Neuronal stem cell (in vitro differentiated cells): ENCODE results near the gene TMEM63A.
"Not testable (repeated sequence)": the region's sequence is repeated elsewhere in the genome, so short reads cannot be mapped to it uniquely, and the experiment has no call there.

Experiments
- DNase-seq: peaks from one replicate; pipeline ENCODE4 v3.0.0-alpha.2; 2013; ENCODE audit warnings: low spot score
- H2AFZ ChIP-seq: one replicate; pipeline ENCODE4 v1.6.1; 2013; ENCODE audit warnings: mild to moderate bottlenecking, low read length, inconsistent platforms
- H2AK5ac ChIP-seq: 2 replicates; pipeline ENCODE4 v1.6.1; 2013; ENCODE audit warnings: low read depth, mild to moderate bottlenecking, inconsistent platforms, low read length, moderate library complexity, mixed read lengths
- H2BK120ac ChIP-seq: 2 replicates; pipeline ENCODE4 v1.6.1; 2013; ENCODE audit warnings: low read depth, mild to moderate bottlenecking, inconsistent platforms, low read length, moderate library complexity, mixed read lengths
- H2BK12ac ChIP-seq: one replicate; pipeline ENCODE4 v1.6.1; 2013; ENCODE audit warnings: low read length, inconsistent platforms
- H2BK15ac ChIP-seq: 2 replicates; pipeline ENCODE4 v1.6.1; 2013; ENCODE audit warnings: mild to moderate bottlenecking, low read length, inconsistent platforms, mixed read lengths
- H2BK5ac ChIP-seq: one replicate; pipeline ENCODE4 v1.6.1; 2013; ENCODE audit warnings: inconsistent platforms, mild to moderate bottlenecking, low read length, moderate library complexity
- H3K14ac ChIP-seq: one replicate; pipeline ENCODE4 v1.6.1; 2013; ENCODE audit warnings: low read length, inconsistent platforms
- H3K18ac ChIP-seq: 2 replicates; pipeline ENCODE4 v1.6.1; 2013; ENCODE audit warnings: low read length, inconsistent platforms
- H3K23ac ChIP-seq: 2 replicates; pipeline ENCODE4 v1.6.1; 2013; ENCODE audit warnings: low read depth, mild to moderate bottlenecking, mixed read lengths, low read length, inconsistent platforms; ENCODE audit not compliant: poor library complexity
- H3K27ac ChIP-seq: replicated peaks from 3 replicates; pipeline ENCODE4 v1.5.1; 2013; ENCODE audit warnings: low read length, inconsistent platforms
- H3K27me3 ChIP-seq, 3 experiments: 2 replicates each; pipeline ENCODE4 v1.6.1; 2013; ENCODE audit warnings: low read length in 3 of 3, mild to moderate bottlenecking in 2 of 3, inconsistent platforms in 1 of 3, low read depth in 1 of 3, mixed read lengths in 1 of 3, moderate library complexity in 1 of 3; ENCODE audit not compliant: control insufficient read depth in 3 of 3, insufficient read depth in 3 of 3
- H3K36me3 ChIP-seq, 2 donors: replicated peaks in 1 of 2; 2 replicates each; pipeline ENCODE4 v1.6.1; 2013; ENCODE audit warnings: low read length in 2 of 2; ENCODE audit not compliant: control insufficient read depth in 2 of 2, insufficient read depth in 2 of 2
- H3K4ac ChIP-seq: 2 replicates; pipeline ENCODE4 v1.6.1; 2013; ENCODE audit warnings: inconsistent platforms, mild to moderate bottlenecking, low read length, moderate library complexity
- H3K4me1 ChIP-seq, 2 donors: 1 replicate in 1 of 2; 2 replicates in 1 of 2; pipeline ENCODE4 v1.6.1; 2013; ENCODE audit warnings: low read length in 2 of 2, low read depth in 1 of 2; ENCODE audit not compliant: control insufficient read depth in 2 of 2, insufficient read depth in 1 of 2
- H3K4me2 ChIP-seq: one replicate; pipeline ENCODE4 v1.6.1; 2013; ENCODE audit warnings: mild to moderate bottlenecking, low read length, inconsistent platforms; ENCODE audit not compliant: insufficient read depth, poor library complexity, severe bottlenecking
- H3K4me3 ChIP-seq, 2 donors: 2 replicates each; pipeline ENCODE4 v1.5.1; 2013; ENCODE audit warnings: low read length in 2 of 2, mild to moderate bottlenecking in 2 of 2, inconsistent platforms in 1 of 2, moderate library complexity in 1 of 2
- H3K79me1 ChIP-seq: one replicate; pipeline ENCODE4 v1.6.1; 2013; ENCODE audit warnings: low read depth, mild to moderate bottlenecking, inconsistent platforms, low read length, moderate library complexity
- H3K9ac ChIP-seq: one replicate; pipeline ENCODE4 v1.6.1; 2013; ENCODE audit warnings: mild to moderate bottlenecking, low read depth, low read length, inconsistent platforms; ENCODE audit not compliant: poor library complexity
- H3K9me3 ChIP-seq, 2 donors: replicated peaks in 1 of 2; 2 replicates each; pipeline versions ENCODE3 to v1.6.1; 2013; ENCODE audit warnings: low read length in 2 of 2, mild to moderate bottlenecking in 2 of 2, inconsistent platforms in 1 of 2, low read depth in 1 of 2, mixed read lengths in 1 of 2, moderate library complexity in 1 of 2; ENCODE audit not compliant: control insufficient read depth in 2 of 2, insufficient read depth in 1 of 2
- H4K8ac ChIP-seq: one replicate; pipeline ENCODE4 v1.6.1; 2013; ENCODE audit warnings: low read depth, mild to moderate bottlenecking, inconsistent platforms, low read length, moderate library complexity
- H4K91ac ChIP-seq: one replicate; pipeline ENCODE4 v1.6.1; 2013; ENCODE audit warnings: low read length, low read depth, mild to moderate bottlenecking, inconsistent platforms; ENCODE audit not compliant: poor library complexity
- WGBS, 2 donors: extraction: QIAGEN DNeasy Blood & Tissue Kit; methylation state at CpG; one replicate each; pipeline ENCODE4 v1.1.7; 2013; ENCODE audit warnings: missing lambda C conversion rate in 2 of 2, mixed read lengths in 1 of 2; ENCODE audit not compliant: insufficient read length in 2 of 2, insufficient replicate concordance in 1 of 2; ENCODE audit errors: extremely low coverage in 2 of 2; 5-methylcytosine and 5-hydroxymethylcytosine counted together

TMEM63A gene

GRCh38 chr1:225806736-225807135 is 75.4 kb downstream of the TMEM63A start:
- no CpG with 5 or more reads among the region's 3 CpGs for WGBS, 2 donors

DNA sequence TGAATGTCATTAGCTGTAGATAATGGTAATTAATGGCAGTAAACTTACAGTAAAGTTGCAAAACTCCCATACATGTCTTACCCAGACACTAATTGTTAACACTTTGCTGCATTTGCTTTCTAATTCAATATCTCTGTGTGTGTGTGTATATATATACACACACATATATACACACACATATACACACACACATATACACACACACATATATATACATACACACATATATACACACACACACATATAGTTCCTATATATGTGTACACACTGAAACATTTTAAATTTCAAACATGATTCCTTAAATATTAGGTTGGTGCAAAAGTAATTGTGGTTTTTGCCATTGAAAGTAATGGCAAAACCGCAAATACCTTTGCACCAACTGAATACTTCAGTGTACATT is 75.9 kb downstream of the TMEM63A start:
- H3K4me3 ChIP-seq: no peak overlapping the region
- peaks cover 0 to 7% (median 0%) of the 10 kb centered on the region in 3 experiments for H3K27me3 ChIP-seq
- H3K9me3 ChIP-seq: no peaks in the 10 kb centered on the region
- no peak overlapping the region for H3K9ac ChIP-seq
- no peak overlapping the region for H3K18ac ChIP-seq
- H2BK120ac ChIP-seq: no peak overlapping the region
- H3K79me1 ChIP-seq: no peaks in the 10 kb centered on the region
- H3K4me1 ChIP-seq: peaks cover 3 to 5% of the 10 kb centered on the region in 2 donors
- H3K27ac ChIP-seq: no peak overlapping the region
- no peak overlapping the region for H2BK5ac ChIP-seq
- H2AK5ac ChIP-seq: no peak overlapping the region
- H2BK15ac ChIP-seq: no peak overlapping the region
- H3K4ac ChIP-seq: no peak overlapping the region
- H2BK12ac ChIP-seq: no peak overlapping the region
- DNase-seq: no peak
- no peak overlapping the region for H3K23ac ChIP-seq
- H4K91ac ChIP-seq: no peak overlapping the region
- H2AFZ ChIP-seq: no peak overlapping the region
- no CpG with 5 or more reads among the region's 1 CpG for WGBS, 2 donors
- H3K4me2 ChIP-seq: no peak overlapping the region
- no peaks in the 10 kb centered on the region for H3K36me3 ChIP-seq
- H4K8ac ChIP-seq: no peak overlapping the region
- H3K14ac ChIP-seq: no peak overlapping the region

More at GRCh38 chr1:225806736-225807135, 75.4 kb downstream of the TMEM63A start:
- H3K36me3 ChIP-seq, H4K8ac ChIP-seq, H3K4me1 ChIP-seq, H4K91ac ChIP-seq, H3K18ac ChIP-seq, DNase-seq, H3K79me1 ChIP-seq, H3K23ac ChIP-seq, H3K4ac ChIP-seq, H3K9ac ChIP-seq, H3K27me3 ChIP-seq, H2BK12ac ChIP-seq, H3K9me3 ChIP-seq, H2BK15ac ChIP-seq, H2BK5ac ChIP-seq, H3K4me2 ChIP-seq, H3K14ac ChIP-seq, H3K4me3 ChIP-seq, H2BK120ac ChIP-seq, H3K27ac ChIP-seq, H2AFZ ChIP-seq, H2AK5ac ChIP-seq: not testable (repeated sequence)

DNA sequence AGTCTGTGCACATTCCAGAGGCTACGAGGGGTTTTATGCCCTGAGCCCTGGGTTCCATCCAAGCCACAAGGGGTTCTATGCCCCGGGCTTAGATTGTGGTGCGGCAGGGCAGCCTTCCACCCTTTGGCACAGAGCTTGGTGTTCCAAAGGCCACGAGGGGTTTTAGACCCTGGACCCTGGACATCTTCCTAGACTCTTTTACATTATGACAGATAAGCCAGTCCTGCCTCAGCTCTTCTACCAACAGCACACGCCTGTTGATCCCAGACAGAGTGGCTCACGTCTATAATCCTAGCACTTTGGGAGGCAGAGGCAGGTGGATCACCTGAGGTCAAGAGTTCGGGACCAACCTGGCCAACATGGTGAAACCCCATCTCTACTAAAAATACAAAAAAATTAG is 81.0 kb downstream of the TMEM63A start:
- not testable (repeated sequence) for H4K8ac ChIP-seq, H3K27me3 ChIP-seq, H3K4me2 ChIP-seq, H2AK5ac ChIP-seq, H2BK120ac ChIP-seq, H2BK12ac ChIP-seq, H3K4ac ChIP-seq, H3K9ac ChIP-seq, H3K9me3 ChIP-seq, H3K4me3 ChIP-seq, H3K27ac ChIP-seq, H3K14ac ChIP-seq, H3K79me1 ChIP-seq, H3K4me1 ChIP-seq, H3K23ac ChIP-seq, DNase-seq, H2BK5ac ChIP-seq, H3K36me3 ChIP-seq, H3K18ac ChIP-seq, H2AFZ ChIP-seq, H2BK15ac ChIP-seq, H4K91ac ChIP-seq
- WGBS, 2 donors: no CpG with 5 or more reads among the region's 7 CpGs

DNA sequence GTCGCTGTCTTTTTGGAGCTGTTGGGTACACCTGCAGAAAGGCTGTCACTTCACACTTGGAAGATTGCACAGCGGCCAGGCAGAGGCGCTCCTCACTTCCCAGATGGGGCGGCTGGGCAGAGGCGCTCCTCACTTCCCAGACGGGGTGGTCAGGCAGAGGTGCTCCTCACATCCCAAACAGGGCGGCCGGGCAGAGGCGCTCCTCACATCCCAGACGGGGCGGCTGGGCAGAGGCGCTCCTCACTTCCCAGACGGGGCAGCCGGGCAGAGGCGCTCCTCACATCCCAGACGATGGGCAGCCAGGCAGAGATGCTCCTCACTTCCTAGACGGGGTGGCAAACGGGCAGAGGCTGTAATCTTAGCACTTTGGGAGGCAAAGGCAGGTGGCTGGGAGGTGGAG is 86.1 kb downstream of the TMEM63A start:
- not testable (repeated sequence) for H2BK5ac ChIP-seq, H2AK5ac ChIP-seq, H4K91ac ChIP-seq, H3K4me3 ChIP-seq, H3K4me2 ChIP-seq, H3K27me3 ChIP-seq, H3K4me1 ChIP-seq, H2BK12ac ChIP-seq, H3K79me1 ChIP-seq, H2BK120ac ChIP-seq, H2BK15ac ChIP-seq, H3K23ac ChIP-seq, H4K8ac ChIP-seq, H3K14ac ChIP-seq, H3K9ac ChIP-seq, H3K4ac ChIP-seq, H2AFZ ChIP-seq, H3K18ac ChIP-seq, DNase-seq, H3K27ac ChIP-seq
- Histone ChIP-seq H3K36me3 (peaks cover 9 to 47% of the 10 kb centered on the region in 2 donors), H3K9me3 (peaks cover 8 to 40% of the 10 kb centered on the region in 2 donors)
- WGBS, 2 donors: no CpG with 5 or more reads among the region's 18 CpGs
